Caco-2 (cell line): ENCODE results near the gene KLHL33. TPM values are rescaled to one million over a fixed set of nuclear protein-coding genes. Genes with fewer than 3 reads are reported as not detected.

Source experiments
- BruUV-seq: library from RNA; stranded (reverse); fragments of 400-500 nt; replicated peaks from 2 replicates; lab custom pipeline; 2021; lab: Mats Ljungman, UMichigan
- CTCF ChIA-PET: fragments of 300-600 bp; sonication (Branson Sonifier 250); formaldehyde crosslinking; loops from one replicate; lab custom pipeline; 2022; ENCODE audit warnings: antibody characterized with exemption; lab: Charles Lee
- POLR2A ChIA-PET: fragments of 300-600 bp; sonication (Branson Sonifier 250); formaldehyde crosslinking; loops from one replicate; lab custom pipeline; 2022; ENCODE audit warnings: antibody characterized with exemption; lab: Charles Lee
- DNase-seq, 2 experiments: peaks; one replicate each; pipeline versions ENCODE4 v3.0.0 to v3.0.0-alpha.2; 2020 to 2022
- H3K27me3 ChIP-seq: replicated peaks from 2 replicates; pipeline ENCODE4 v1.6.0; 2011; ENCODE audit warnings: low read length; ENCODE audit not compliant: control insufficient read depth, insufficient read depth
- H3K36me3 ChIP-seq: 2 replicates; pipeline ENCODE4 v1.5.1; 2011; ENCODE audit warnings: low read length; ENCODE audit not compliant: control insufficient read depth, insufficient read depth
- H3K4me1 ChIP-seq: fragments of 250-450 bp; sonication (Bioruptor Pico); 2 replicates; pipeline ENCODE4 v1.5.1; 2020; ENCODE audit warnings: mild to moderate bottlenecking
- H3K4me3 ChIP-seq: 2 replicates; pipeline ENCODE4 v1.5.1; 2011; ENCODE audit warnings: low read depth, mild to moderate bottlenecking, control low read depth, low read length
- H3K9me3 ChIP-seq: fragments of 250-450 bp; sonication (Bioruptor Pico); 2 replicates; pipeline ENCODE4 v1.5.1; 2020; ENCODE audit warnings: mild to moderate bottlenecking, moderate library complexity
- H3K27ac Mint-ChIP-seq: one replicate; pipeline ENCODE4 v1.8.0; 2022; ENCODE audit warnings: mixed read lengths; ENCODE audit not compliant: unreplicated experiment
- H3K27me3 Mint-ChIP-seq: one replicate; pipeline ENCODE4 v1.8.0; 2022; ENCODE audit warnings: mixed read lengths; ENCODE audit not compliant: insufficient read depth, unreplicated experiment
- H3K36me3 Mint-ChIP-seq: one replicate; pipeline ENCODE4 v1.8.0; 2022; ENCODE audit warnings: mild to moderate bottlenecking, mixed read lengths; ENCODE audit not compliant: insufficient read depth, unreplicated experiment
- H3K4me1 Mint-ChIP-seq: one replicate; pipeline ENCODE4 v1.8.0; 2022; ENCODE audit warnings: low read depth, mixed read lengths; ENCODE audit not compliant: unreplicated experiment
- H3K4me3 Mint-ChIP-seq: one replicate; pipeline ENCODE4 v1.8.0; 2022; ENCODE audit warnings: mild to moderate bottlenecking, moderate library complexity, mixed read lengths; ENCODE audit not compliant: unreplicated experiment
- H3K9me3 Mint-ChIP-seq: one replicate; pipeline ENCODE4 v1.8.0; 2022; ENCODE audit warnings: mixed read lengths; ENCODE audit not compliant: unreplicated experiment
- CTCF ChIP-seq, 2 experiments: fragments of 200-600 bp in 1 of 2; IDR thresholded peaks; 1 replicate in 1 of 2; 2 replicates in 1 of 2; pipeline versions ENCODE4 v1.5.1 to v1.8.0; 2011 to 2022; ENCODE audit warnings: antibody characterized with exemption in 1 of 2, control low read depth in 1 of 2, inconsistent platforms in 1 of 2, low read depth in 1 of 2, low read length in 1 of 2, mild to moderate bottlenecking in 1 of 2, moderate library complexity in 1 of 2; ENCODE audit not compliant: insufficient read depth in 1 of 2, severe bottlenecking in 1 of 2, unreplicated experiment in 1 of 2
- intact Hi-C: fragments of 100-400 bp; cut with micrococcal nuclease; formaldehyde crosslinking; loops from one replicate; pipeline ENCODE4 v1.10.0; 2022; ENCODE audit not compliant: unreplicated experiment
- total RNA-seq: library from RNA; stranded (reverse); gene quantifications from 2 replicates; pipeline ENCODE4 v1.2.3, GENCODE V29; 2022

KLHL33 gene
- total RNA-seq, 1 experiment from 2014 or later: not detected

GRCh38 chr14:20382526-20382925 is 53.4 kb downstream of the KLHL33 start:
- no peak overlapping the region for H3K27ac Mint-ChIP-seq
- H3K4me3 ChIP-seq: no peak overlapping the region
- no peaks in the 10 kb centered on the region for H3K4me1 Mint-ChIP-seq
- POLR2A ChIA-PET: no interaction called here
- H3K9me3 Mint-ChIP-seq: no peaks in the 10 kb centered on the region
- peaks cover 4% of the 10 kb centered on the region for H3K36me3 ChIP-seq
- no peaks in the 10 kb centered on the region for H3K4me1 ChIP-seq
- no peaks in the 10 kb centered on the region for H3K9me3 ChIP-seq
- H3K27me3 ChIP-seq: no peaks in the 10 kb centered on the region
- H3K27me3 Mint-ChIP-seq: no peaks in the 10 kb centered on the region
- intact Hi-C loops: no loop called here
- TF ChIP-seq CTCF (IDR thresholded peaks at IDR 0.05; ENCODE audit: insufficient read depth in 1 of 2, low read depth in 1 of 2, low read length in 1 of 2, severe bottlenecking in 1 of 2, unreplicated experiment in 1 of 2): no peak
- no TSS peak for BruUV-seq
- no peak for DNase-seq
- no peak overlapping the region for H3K4me3 Mint-ChIP-seq
- CTCF ChIA-PET: no interaction called here
- peaks cover 56% of the 10 kb centered on the region for H3K36me3 Mint-ChIP-seq

- DNase-seq: no peak
- Mint-ChIP-seq H3K36me3 (peaks cover 67% of the 10 kb centered on the region), H3K9me3 (no peaks in the 10 kb centered on the region), H3K27me3 (no peaks in the 10 kb centered on the region), H3K27ac (no peak overlapping the region), H3K4me3 (no peak overlapping the region), H3K4me1 (peaks cover 4% of the 10 kb centered on the region)
- Histone ChIP-seq H3K27me3 (no peaks in the 10 kb centered on the region), H3K4me3 (no peak overlapping the region), H3K36me3 (peaks cover 4% of the 10 kb centered on the region), H3K9me3 (no peaks in the 10 kb centered on the region), H3K4me1 (peaks cover 5% of the 10 kb centered on the region)
- BruUV-seq: no TSS peak
- intact Hi-C loops: no loop called here
- ChIA-PET POLR2A (interaction anchor here (0.5 kb wide), 1 partner anchor 66 kb away, joined by 4 read pairs; no protein-coding TSS in a partner anchor), CTCF (no interaction called here)
- no peak for TF ChIP-seq CTCF (IDR thresholded peaks at IDR 0.05; ENCODE audit: insufficient read depth in 1 of 2, low read depth in 1 of 2, low read length in 1 of 2, severe bottlenecking in 1 of 2, unreplicated experiment in 1 of 2)
Observed at GRCh38 chr14:20381341-20381740, 54.6 kb downstream of the KLHL33 start.

- peaks cover 68% of the 10 kb centered on the region for H3K36me3 Mint-ChIP-seq
- H3K9me3 Mint-ChIP-seq: no peaks in the 10 kb centered on the region
- intact Hi-C loops: no loop called here
- Histone ChIP-seq H3K9me3 (no peaks in the 10 kb centered on the region), H3K27me3 (no peaks in the 10 kb centered on the region), H3K4me3 (no peak overlapping the region), H3K4me1 (peaks cover 12% of the 10 kb centered on the region), H3K36me3 (peaks cover 1% of the 10 kb centered on the region)
- no peak overlapping the region for H3K4me3 Mint-ChIP-seq
- no peak overlapping the region for H3K27ac Mint-ChIP-seq
- CTCF ChIA-PET: no interaction called here
- DNase-seq: no peak
- POLR2A ChIA-PET: no interaction called here
- peaks cover 11% of the 10 kb centered on the region for H3K4me1 Mint-ChIP-seq
- TF ChIP-seq CTCF (IDR thresholded peaks at IDR 0.05; ENCODE audit: insufficient read depth in 1 of 2, low read depth in 1 of 2, low read length in 1 of 2, severe bottlenecking in 1 of 2, unreplicated experiment in 1 of 2): no peak
- no TSS peak for BruUV-seq
- H3K27me3 Mint-ChIP-seq: no peaks in the 10 kb centered on the region
Observed at GRCh38 chr14:20380681-20381080, 55.3 kb downstream of the KLHL33 start.
